CD4-positive, CD25-positive, alpha-beta regulatory T cell (primary cell): ENCODE data around the gene F10. TPM values are rescaled to one million over a fixed set of nuclear protein-coding genes. Genes with fewer than 3 reads are reported as not detected.

Experiments
- ATAC-seq, 2 donors: fragments of 150-1000 bp; cut with Tn5 transposase; one replicate each; pipeline ENCODE4 v1.10.0; 2021; ENCODE audit warnings: low read depth in 2 of 2, moderate number of reproducible peaks in 2 of 2, moderate library complexity in 1 of 2
- DNase-seq, 3 donors: peaks; one replicate each; pipeline versions ENCODE4 v3.0.0 to v3.0.0-alpha.2; 2012 to 2022; ENCODE audit warnings: mixed read lengths in 1 of 3
- H3K27ac ChIP-seq: one replicate; pipeline ENCODE4 v1.7.0; 2013; ENCODE audit warnings: mild to moderate bottlenecking, low read length; ENCODE audit not compliant: insufficient read depth, poor library complexity, severe bottlenecking
- H3K27me3 ChIP-seq: one replicate; pipeline ENCODE4 v1.7.0; 2013; ENCODE audit warnings: low read length; ENCODE audit not compliant: control insufficient read depth, insufficient read depth
- H3K36me3 ChIP-seq: one replicate; pipeline ENCODE4 v1.7.0; 2013; ENCODE audit warnings: mild to moderate bottlenecking, low read length, moderate library complexity; ENCODE audit not compliant: control insufficient read depth, insufficient read depth
- H3K4me1 ChIP-seq: 2 replicates; pipeline ENCODE4 v1.7.0; 2013; ENCODE audit warnings: mild to moderate bottlenecking, low read length; ENCODE audit not compliant: insufficient read depth, control insufficient read depth, poor library complexity, severe bottlenecking
- H3K4me3 ChIP-seq: one replicate; pipeline ENCODE4 v1.7.0; 2013; ENCODE audit warnings: low read depth, mild to moderate bottlenecking, low read length, moderate library complexity
- H3K9me3 ChIP-seq, 2 experiments: 1 replicate in 1 of 2; 2 replicates in 1 of 2; pipeline ENCODE4 v1.7.0; 2013; ENCODE audit warnings: low read length in 2 of 2, mild to moderate bottlenecking in 1 of 2, moderate library complexity in 1 of 2; ENCODE audit not compliant: control insufficient read depth in 2 of 2
- H3K27ac Mint-ChIP-seq, 3 donors: one replicate each; pipeline ENCODE4 v1.8.0; 2020 to 2022; ENCODE audit warnings: mild to moderate bottlenecking in 3 of 3, mixed read lengths in 3 of 3, moderate library complexity in 2 of 3
- H3K27me3 Mint-ChIP-seq: one replicate; pipeline ENCODE4 v1.8.0; 2022; ENCODE audit warnings: mild to moderate bottlenecking, mixed read lengths
- H3K36me3 Mint-ChIP-seq: one replicate; pipeline ENCODE4 v1.8.0; 2020; ENCODE audit warnings: mixed read lengths
- H3K4me1 Mint-ChIP-seq, 4 donors: one replicate each; pipeline ENCODE4 v1.8.0; 2020 to 2022; ENCODE audit warnings: mixed read lengths in 4 of 4, mild to moderate bottlenecking in 1 of 4
- H3K4me3 Mint-ChIP-seq, 4 donors: one replicate each; pipeline ENCODE4 v1.8.0; 2020 to 2022; ENCODE audit warnings: mild to moderate bottlenecking in 4 of 4, mixed read lengths in 4 of 4, moderate library complexity in 3 of 4
- H3K9me3 Mint-ChIP-seq, 7 donors: one replicate each; pipeline ENCODE4 v1.8.0; 2020 to 2022; ENCODE audit warnings: mixed read lengths in 7 of 7, mild to moderate bottlenecking in 3 of 7, moderate library complexity in 2 of 7
- polyA plus RNA-seq, 4 donors: library from polyadenylated mRNA; unstranded; fragments of 300-500 nt; fragmentation: Illumina TruSeq; gene quantifications; one replicate each; pipeline ENCODE4 v1.2.3, GENCODE V29; 2021
- total RNA-seq: library from RNA; stranded (reverse); gene quantifications from one replicate; pipeline ENCODE4 v1.2.3, GENCODE V29; 2022

Gene F10
- total and polyA plus RNA-seq, 5 donors from 2014 or later = 0.11 TPM; not detected in 4

DNA sequence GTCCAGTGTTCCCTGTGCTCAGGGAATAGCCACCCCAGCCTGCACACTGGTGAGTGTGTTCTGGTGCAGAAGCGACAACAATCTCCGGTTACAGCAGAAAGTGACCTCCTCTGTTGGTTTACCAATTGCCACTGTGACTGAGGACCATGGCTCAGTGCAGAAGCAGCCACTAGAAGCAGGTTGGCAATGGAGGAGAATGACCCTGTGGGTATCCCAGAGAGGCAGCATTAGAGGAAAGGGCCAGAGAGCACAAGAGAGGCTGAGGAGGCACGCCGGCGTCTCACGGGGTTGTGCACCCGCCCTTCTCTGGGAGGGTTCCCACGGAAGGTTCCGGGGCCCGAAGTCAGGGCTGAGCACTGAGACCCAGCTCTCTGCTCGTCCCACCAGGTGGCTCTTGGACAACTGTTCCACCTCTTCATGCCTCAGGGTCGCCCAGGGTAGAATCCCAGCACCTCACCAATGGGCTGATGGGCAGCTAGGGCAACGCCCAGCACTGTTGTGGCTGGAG lies 49.9 kb downstream of the F10 start:
- peaks cover 0 to under 1% of the 10 kb centered on the region in 2 experiments for H3K9me3 ChIP-seq
- peaks cover 10% of the 10 kb centered on the region for H3K36me3 ChIP-seq
- H3K27me3 ChIP-seq = no peaks in the 10 kb centered on the region
- no peak overlapping the region for H3K27ac ChIP-seq
- ATAC-seq = no peak
- peaks cover 35% of the 10 kb centered on the region for H3K36me3 Mint-ChIP-seq
- no peaks in the 10 kb centered on the region for H3K27me3 Mint-ChIP-seq
- no peak overlapping the region for H3K4me3 ChIP-seq
- peaks cover 17% of the 10 kb centered on the region for H3K4me1 ChIP-seq
- H3K4me3 Mint-ChIP-seq = no peak overlapping the region
- H3K27ac Mint-ChIP-seq = peak overlapping the region in 1 of 3 donors; percentile 56
- peaks cover 0 to 7% (median 0%) of the 10 kb centered on the region in 7 donors for H3K9me3 Mint-ChIP-seq
- DNase-seq = no peak
- peaks cover 4 to 25% (median 10%) of the 10 kb centered on the region in 4 donors for H3K4me1 Mint-ChIP-seq

DNA sequence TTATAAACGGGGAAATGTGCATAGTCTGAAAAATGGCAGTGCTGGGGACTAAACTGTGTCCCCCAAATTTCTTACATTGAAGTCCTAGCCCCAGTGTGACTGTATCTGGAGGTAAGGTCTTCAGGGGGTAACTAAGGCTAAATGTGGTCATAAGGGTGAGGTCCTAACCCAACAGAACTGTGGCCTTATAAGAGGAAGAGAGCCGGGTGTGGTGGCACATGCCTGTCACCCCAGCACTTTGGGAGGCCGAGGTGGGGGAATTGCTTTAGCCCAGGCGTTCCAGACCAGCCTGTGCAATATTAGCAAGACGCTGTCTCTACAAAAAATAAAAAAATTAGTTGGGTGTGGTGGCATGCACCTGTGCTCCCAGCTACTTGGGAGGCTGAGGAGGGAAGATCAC lies 53.7 kb downstream of the F10 start:
- Histone ChIP-seq H3K4me1 (peaks cover 15% of the 10 kb centered on the region), H3K9me3 (no peaks in the 10 kb centered on the region), H3K36me3 (peaks cover 45% of the 10 kb centered on the region), H3K27ac (peak overlapping the region; percentile 83), H3K4me3 (no peak overlapping the region), H3K27me3 (no peaks in the 10 kb centered on the region)
- Mint-ChIP-seq H3K4me3 (peak overlapping the region; percentile 8 to 55 (median 46)), H3K27me3 (no peaks in the 10 kb centered on the region), H3K4me1 (peaks cover 3 to 27% (median 9%) of the 10 kb centered on the region in 4 donors), H3K36me3 (peaks cover 47% of the 10 kb centered on the region), H3K27ac (peak overlapping the region; percentile 95 to 97 (median 96)), H3K9me3 (no peaks in the 10 kb centered on the region)
- ATAC-seq (peak; percentile 73 to 76), DNase-seq (peak in 2 of 3 donors; percentile 31 to 91)

DNA sequence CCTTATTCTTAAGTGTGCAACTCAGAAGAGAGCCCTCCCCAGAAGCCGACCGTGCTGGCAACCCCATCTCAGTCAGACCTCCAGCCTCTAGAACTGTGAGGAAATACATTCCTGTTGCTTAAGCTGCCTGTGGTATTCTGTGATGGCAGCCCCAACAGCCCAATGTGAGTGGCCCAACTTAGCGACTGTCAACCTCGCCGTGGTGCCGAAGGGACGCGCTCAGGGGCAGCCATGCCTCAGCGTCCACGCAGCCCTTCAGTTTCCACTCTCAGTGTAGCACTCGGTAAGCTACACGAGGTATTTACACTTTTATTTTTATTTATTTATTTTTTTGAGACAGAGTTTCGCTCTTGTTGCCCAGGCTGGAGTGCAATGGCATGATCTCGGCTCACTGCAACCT lies 54.2 kb downstream of the F10 start:
- H3K36me3 ChIP-seq = peaks cover 50% of the 10 kb centered on the region
- no peak overlapping the region for H3K4me3 Mint-ChIP-seq
- H3K27ac ChIP-seq = peak overlapping the region; percentile 83
- H3K36me3 Mint-ChIP-seq = peaks cover 48% of the 10 kb centered on the region
- peaks cover 3 to 25% (median 9%) of the 10 kb centered on the region in 4 donors for H3K4me1 Mint-ChIP-seq
- H3K9me3 Mint-ChIP-seq = no peaks in the 10 kb centered on the region
- H3K27me3 ChIP-seq = no peaks in the 10 kb centered on the region
- H3K27me3 Mint-ChIP-seq = no peaks in the 10 kb centered on the region
- peaks cover 15% of the 10 kb centered on the region for H3K4me1 ChIP-seq
- H3K4me3 ChIP-seq = no peak overlapping the region
- peak overlapping the region in 1 of 3 donors; percentile 97 for H3K27ac Mint-ChIP-seq
- no peak for ATAC-seq
- H3K9me3 ChIP-seq = no peaks in the 10 kb centered on the region
- DNase-seq = no peak

DNA sequence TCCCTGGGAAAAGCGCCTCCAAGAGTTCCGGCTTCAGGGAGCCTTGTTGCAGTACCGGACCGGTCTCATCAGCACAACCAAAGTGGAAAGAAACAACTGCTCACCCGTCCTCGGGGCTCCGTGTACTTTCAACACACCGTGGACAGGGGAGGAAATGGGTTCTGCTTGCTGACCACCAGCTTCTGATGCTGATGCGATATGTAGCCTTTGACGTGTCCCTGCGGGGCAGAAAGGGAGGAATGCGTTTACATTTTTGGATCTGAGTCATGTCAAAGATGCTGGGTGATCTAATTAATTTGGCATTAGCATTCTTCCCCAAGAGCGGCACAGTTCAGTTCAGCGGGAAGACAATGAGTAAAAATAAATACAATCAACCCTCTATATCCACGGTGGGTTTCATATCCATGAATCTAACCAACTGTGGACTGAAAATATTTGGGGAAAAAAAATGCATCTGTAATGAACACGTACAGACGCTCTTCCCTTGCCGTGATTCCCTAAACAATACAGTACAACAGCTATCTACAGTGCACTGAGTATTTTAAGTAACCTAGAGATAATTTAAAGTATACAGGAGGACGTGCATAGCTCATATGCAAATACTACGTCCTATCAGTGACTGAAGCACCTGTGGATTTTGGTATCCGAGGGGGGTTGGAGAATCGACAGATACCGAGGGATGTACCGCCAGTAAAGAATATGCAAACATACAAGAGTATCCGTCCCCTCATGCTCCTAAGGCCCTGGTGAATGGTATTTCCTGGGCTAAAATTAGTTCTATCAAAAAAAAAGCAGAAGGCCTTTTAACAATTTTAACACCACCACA lies 55.7 kb downstream of the F10 start:
- Histone ChIP-seq H3K9me3 (no peaks in the 10 kb centered on the region), H3K36me3 (peaks cover 61% of the 10 kb centered on the region), H3K27ac (no peak overlapping the region), H3K27me3 (no peaks in the 10 kb centered on the region), H3K4me1 (peaks cover 15% of the 10 kb centered on the region), H3K4me3 (no peak overlapping the region)
- DNase-seq (no peak), ATAC-seq (no peak)
- Mint-ChIP-seq H3K9me3 (no peaks in the 10 kb centered on the region), H3K36me3 (peaks cover 51% of the 10 kb centered on the region), H3K4me1 (peaks cover 3 to 29% (median 9%) of the 10 kb centered on the region in 4 donors), H3K27me3 (no peaks in the 10 kb centered on the region), H3K27ac (peak overlapping the region in 1 of 3 donors; percentile 62), H3K4me3 (peak overlapping the region in 1 of 4 donors; percentile 11)

DNA sequence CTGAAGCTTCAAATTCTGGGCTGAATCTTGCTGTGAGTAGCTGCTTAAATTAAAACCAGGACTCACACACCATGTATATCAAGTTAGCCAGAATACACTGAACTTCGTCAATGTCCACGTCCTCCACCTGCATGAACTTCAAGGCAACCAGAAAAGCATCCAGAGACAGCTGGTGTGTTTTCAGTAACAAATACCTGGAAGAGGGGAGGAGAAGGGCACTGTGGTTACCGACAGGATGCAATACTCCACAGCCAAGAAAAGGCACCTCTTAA lies 56.2 kb downstream of the F10 start:
- H3K4me1 Mint-ChIP-seq = peaks cover 3 to 35% (median 9%) of the 10 kb centered on the region in 4 donors
- no peaks in the 10 kb centered on the region for H3K27me3 Mint-ChIP-seq
- Histone ChIP-seq H3K4me1 (peaks cover 19% of the 10 kb centered on the region), H3K27me3 (no peaks in the 10 kb centered on the region), H3K27ac (no peak overlapping the region), H3K4me3 (no peak overlapping the region), H3K9me3 (no peaks in the 10 kb centered on the region), H3K36me3 (peaks cover 66% of the 10 kb centered on the region)
- no peaks in the 10 kb centered on the region for H3K9me3 Mint-ChIP-seq
- peak overlapping the region in 1 of 3 donors; percentile 62 for H3K27ac Mint-ChIP-seq
- ATAC-seq (no peak), DNase-seq (no peak)
- H3K4me3 Mint-ChIP-seq = peak overlapping the region in 1 of 4 donors; percentile 11
- peaks cover 56% of the 10 kb centered on the region for H3K36me3 Mint-ChIP-seq

DNA sequence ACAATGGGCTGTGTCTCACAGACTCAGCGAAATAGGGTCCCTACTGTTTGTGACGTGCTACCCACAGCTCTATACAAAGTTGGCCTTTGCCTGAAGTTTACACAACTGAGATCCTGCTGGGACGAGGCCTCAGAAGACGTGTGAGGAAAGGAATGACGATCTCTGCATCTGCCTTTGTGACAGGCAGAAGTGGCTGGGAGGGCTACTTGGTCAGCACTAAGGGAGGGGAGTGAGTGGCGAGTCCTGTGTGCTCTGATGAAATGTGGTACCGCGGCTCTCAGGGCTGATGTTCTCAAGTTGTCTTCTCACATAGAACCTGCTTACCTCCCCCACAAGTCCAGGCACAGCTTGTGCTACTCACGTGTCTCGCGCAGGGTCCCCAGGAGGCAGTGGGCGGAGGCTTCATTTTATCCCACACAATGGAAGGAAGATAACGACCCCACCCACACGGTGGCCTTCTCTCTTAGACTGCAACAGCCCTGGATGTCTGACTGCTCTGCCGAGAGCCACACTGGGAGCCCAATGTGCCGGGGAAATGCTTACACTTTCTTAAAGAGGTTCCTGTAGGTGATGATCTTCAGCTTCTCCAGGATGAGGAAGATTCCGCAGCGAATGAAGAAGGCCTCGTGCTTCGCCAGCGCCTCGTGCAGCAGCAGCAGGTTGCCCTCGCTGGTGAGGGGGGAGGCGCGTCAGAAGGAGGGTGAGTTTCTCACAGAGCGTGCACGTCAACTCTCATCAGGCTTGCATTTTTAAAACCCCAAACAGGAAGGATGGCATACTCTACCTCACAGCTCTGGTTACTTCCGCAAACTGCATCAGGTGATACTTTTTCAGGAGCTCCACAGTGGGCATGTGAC lies 57.0 kb downstream of the F10 start:
- Mint-ChIP-seq H3K4me1 (peaks cover 3 to 32% (median 9%) of the 10 kb centered on the region in 4 donors), H3K27ac (peak overlapping the region in 1 of 3 donors; percentile 81), H3K27me3 (no peaks in the 10 kb centered on the region), H3K36me3 (peaks cover 55% of the 10 kb centered on the region), H3K4me3 (peak overlapping the region in 2 of 4 donors; percentile 7 to 35), H3K9me3 (no peaks in the 10 kb centered on the region)
- no peak for DNase-seq
- Histone ChIP-seq H3K36me3 (peaks cover 73% of the 10 kb centered on the region), H3K9me3 (no peaks in the 10 kb centered on the region), H3K27ac (no peak overlapping the region), H3K4me3 (no peak overlapping the region), H3K4me1 (peaks cover 23% of the 10 kb centered on the region), H3K27me3 (no peaks in the 10 kb centered on the region)
- ATAC-seq = no peak

DNA sequence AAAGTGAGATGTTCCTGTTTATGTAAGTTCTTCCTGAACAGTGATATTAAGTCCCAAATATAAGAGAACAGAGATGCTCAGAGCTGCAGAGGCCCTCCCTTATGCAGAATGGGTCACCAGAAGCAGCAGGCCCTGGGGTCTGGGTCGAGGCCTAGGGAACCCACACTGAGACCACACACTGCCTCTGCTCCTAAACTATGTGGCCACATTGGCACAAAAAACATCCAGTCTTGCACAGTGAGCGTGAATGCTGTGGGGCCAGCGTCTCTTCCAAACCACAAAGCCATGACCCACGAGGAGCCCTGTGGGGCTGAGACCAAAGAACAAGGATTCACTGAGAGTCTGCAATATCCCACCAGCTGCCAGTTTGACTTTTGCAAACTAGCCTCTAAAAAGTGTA lies 59.4 kb downstream of the F10 start:
- ATAC-seq = no peak
- peaks cover 0 to 41% (median 15%) of the 10 kb centered on the region in 4 donors for H3K4me1 Mint-ChIP-seq
- H3K9me3 ChIP-seq = no peaks in the 10 kb centered on the region
- H3K27ac ChIP-seq = no peak overlapping the region
- H3K4me1 ChIP-seq = peaks cover 27% of the 10 kb centered on the region
- no peaks in the 10 kb centered on the region for H3K27me3 Mint-ChIP-seq
- H3K9me3 Mint-ChIP-seq = no peaks in the 10 kb centered on the region
- DNase-seq = no peak
- H3K36me3 ChIP-seq = peaks cover 76% of the 10 kb centered on the region
- no peak overlapping the region for H3K4me3 ChIP-seq
- H3K27me3 ChIP-seq = no peaks in the 10 kb centered on the region
- H3K4me3 Mint-ChIP-seq = peak overlapping the region in 1 of 4 donors; percentile 7
- no peak overlapping the region for H3K27ac Mint-ChIP-seq
- peaks cover 52% of the 10 kb centered on the region for H3K36me3 Mint-ChIP-seq
